Osteoblast (primary cell): ENCODE measurements around the gene AMPH. TPM values are rescaled to one million over a fixed set of nuclear protein-coding genes. Genes with fewer than 3 reads are reported as not detected.
"Not testable (repeated sequence)": the region's sequence is repeated elsewhere in the genome, so short reads cannot be mapped to it uniquely, and the experiment has no call there.

Experiments used
- DNase-seq: peaks from one replicate; pipeline ENCODE4 v3.0.0; 2011; ENCODE audit warnings: low spot score, mixed read lengths; ENCODE audit not compliant: insufficient read length; ENCODE audit errors: missing footprints
- H2AFZ ChIP-seq: 2 replicates; pipeline ENCODE4 v1.6.0; 2011; ENCODE audit warnings: mild to moderate bottlenecking, low read length
- H3K27ac ChIP-seq: 2 replicates; pipeline ENCODE4 v1.5.1; 2011; ENCODE audit warnings: mild to moderate bottlenecking, low read depth, low read length, moderate library complexity
- H3K27me3 ChIP-seq: 2 replicates; pipeline ENCODE4 v1.6.0; 2012; ENCODE audit warnings: mild to moderate bottlenecking, control low read depth, inconsistent platforms, low read length, moderate library complexity; ENCODE audit not compliant: insufficient read depth
- H3K36me3 ChIP-seq: 2 replicates; pipeline ENCODE4 v1.5.1; 2011; ENCODE audit warnings: mild to moderate bottlenecking, low read length, control low read depth, moderate library complexity; ENCODE audit not compliant: insufficient read depth
- H3K4me1 ChIP-seq: 2 replicates; pipeline ENCODE4 v1.5.1; 2011; ENCODE audit warnings: mild to moderate bottlenecking, low read length, control low read depth, moderate library complexity; ENCODE audit not compliant: insufficient read depth
- H3K4me2 ChIP-seq: 2 replicates; pipeline ENCODE4 v1.6.0; 2011; ENCODE audit warnings: mild to moderate bottlenecking, low read length; ENCODE audit not compliant: insufficient read depth
- H3K4me3 ChIP-seq: fragments of 200-600 bp; sonication (generic); 3 replicates; pipeline ENCODE4 v1.5.1; 2012; ENCODE audit warnings: mild to moderate bottlenecking, low read length, inconsistent platforms; ENCODE audit not compliant: insufficient read depth
- H3K79me2 ChIP-seq: 2 replicates; pipeline ENCODE4 v1.6.0; 2012; ENCODE audit warnings: mild to moderate bottlenecking, low read length, control low read depth, inconsistent platforms; ENCODE audit not compliant: insufficient read depth
- H3K9me3 ChIP-seq: 2 replicates; pipeline ENCODE4 v1.5.1; 2011; ENCODE audit warnings: low read depth, low read length, control low read depth
- H4K20me1 ChIP-seq: 2 replicates; pipeline ENCODE4 v1.6.0; 2012; ENCODE audit warnings: mild to moderate bottlenecking, low read length, control low read depth; ENCODE audit not compliant: insufficient read depth
- total RNA-seq: library from RNA; depleted of rRNA; stranded (reverse); fragments of >200 nt; gene quantifications from 2 replicates; pipeline ENCODE4 v1.2.3, GENCODE V29; 2012
- TF ChIP-seq, protein P1 (sequence below): IDR thresholded peaks from 2 replicates; pipeline ENCODE4 v1.5.1; 2011; ENCODE audit warnings: mild to moderate bottlenecking, low read depth, low read length, moderate library complexity; ENCODE audit errors: extremely low read depth

Gene AMPH
- total RNA-seq, 1 donor = 1.1 TPM

DNA sequence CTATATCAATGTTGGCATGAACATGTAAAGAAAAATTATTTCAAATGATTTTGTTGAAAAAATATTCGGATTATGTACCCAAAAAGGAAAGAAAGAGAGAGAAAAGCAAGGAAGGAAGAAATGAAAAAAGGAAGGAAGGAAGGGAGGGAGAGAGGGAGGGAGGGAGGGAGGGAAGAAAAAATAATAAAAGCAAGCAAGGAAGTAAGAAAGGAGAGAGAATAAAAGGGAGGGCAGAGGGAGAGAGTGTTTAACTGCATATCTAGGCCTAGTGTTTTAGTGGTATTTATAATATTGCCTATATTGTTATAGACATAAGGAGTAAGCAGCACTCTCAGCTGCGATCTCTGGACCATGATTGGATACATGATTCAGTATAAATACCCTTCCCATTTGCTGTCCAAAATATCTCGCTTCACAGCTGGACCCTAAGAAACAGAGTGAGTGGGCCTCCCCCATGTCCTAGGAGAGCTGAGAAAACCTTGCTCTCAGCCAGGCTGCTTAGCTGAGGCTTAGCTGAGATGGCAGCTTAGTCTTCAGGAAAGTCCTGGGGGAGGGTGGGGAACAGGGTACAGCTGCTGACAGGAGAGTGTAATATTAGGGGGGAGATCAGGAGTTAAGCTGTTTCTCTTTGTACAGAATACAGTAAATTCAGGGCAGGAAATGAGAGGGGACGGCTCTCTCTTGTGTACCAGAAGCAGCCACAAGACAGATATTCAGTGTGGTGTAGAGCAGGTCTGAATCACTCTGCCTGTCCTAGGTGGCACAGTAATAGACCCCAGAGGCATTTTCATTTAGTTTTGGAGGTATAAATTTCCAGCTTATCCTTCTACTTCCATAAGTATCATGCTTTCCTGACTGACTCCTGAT lies 291.0 kb downstream of the AMPH start:
- no peak for DNase-seq
- H3K27ac ChIP-seq = no peak overlapping the region
- H3K4me3 ChIP-seq = no peak overlapping the region
- H3K79me2 ChIP-seq = no peaks in the 10 kb centered on the region
- TF ChIP-seq, protein P1, sequence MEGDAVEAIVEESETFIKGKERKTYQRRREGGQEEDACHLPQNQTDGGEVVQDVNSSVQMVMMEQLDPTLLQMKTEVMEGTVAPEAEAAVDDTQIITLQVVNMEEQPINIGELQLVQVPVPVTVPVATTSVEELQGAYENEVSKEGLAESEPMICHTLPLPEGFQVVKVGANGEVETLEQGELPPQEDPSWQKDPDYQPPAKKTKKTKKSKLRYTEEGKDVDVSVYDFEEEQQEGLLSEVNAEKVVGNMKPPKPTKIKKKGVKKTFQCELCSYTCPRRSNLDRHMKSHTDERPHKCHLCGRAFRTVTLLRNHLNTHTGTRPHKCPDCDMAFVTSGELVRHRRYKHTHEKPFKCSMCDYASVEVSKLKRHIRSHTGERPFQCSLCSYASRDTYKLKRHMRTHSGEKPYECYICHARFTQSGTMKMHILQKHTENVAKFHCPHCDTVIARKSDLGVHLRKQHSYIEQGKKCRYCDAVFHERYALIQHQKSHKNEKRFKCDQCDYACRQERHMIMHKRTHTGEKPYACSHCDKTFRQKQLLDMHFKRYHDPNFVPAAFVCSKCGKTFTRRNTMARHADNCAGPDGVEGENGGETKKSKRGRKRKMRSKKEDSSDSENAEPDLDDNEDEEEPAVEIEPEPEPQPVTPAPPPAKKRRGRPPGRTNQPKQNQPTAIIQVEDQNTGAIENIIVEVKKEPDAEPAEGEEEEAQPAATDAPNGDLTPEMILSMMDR = no peak
- H3K36me3 ChIP-seq = no peaks in the 10 kb centered on the region
- H4K20me1 ChIP-seq = no peaks in the 10 kb centered on the region
- H3K27me3 ChIP-seq = no peaks in the 10 kb centered on the region
- H3K4me1 ChIP-seq = no peaks in the 10 kb centered on the region
- peak overlapping the region; percentile 47 for H2AFZ ChIP-seq
- H3K9me3 ChIP-seq = no peaks in the 10 kb centered on the region
- no peak overlapping the region for H3K4me2 ChIP-seq

DNA sequence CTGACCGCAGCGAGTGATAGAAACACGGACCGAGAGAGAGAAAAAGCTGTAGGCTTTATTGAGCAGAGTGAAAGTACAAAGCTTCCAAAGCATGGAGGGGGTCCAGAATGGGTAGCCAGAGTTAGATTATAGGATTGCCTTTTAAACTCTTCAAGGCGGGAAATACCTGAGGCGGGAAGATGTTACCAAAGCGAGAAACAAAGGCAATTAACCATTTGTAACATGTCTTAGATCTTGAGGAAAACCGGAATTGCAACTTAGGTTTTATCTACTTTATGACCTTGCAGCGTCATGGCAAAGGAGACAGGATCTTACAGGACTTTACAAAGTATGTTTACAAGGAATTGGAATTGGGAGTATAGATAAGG lies 295.0 kb downstream of the AMPH start:
- peak overlapping the region; percentile 89 for H2AFZ ChIP-seq
- H3K27ac ChIP-seq, H3K27me3 ChIP-seq, H4K20me1 ChIP-seq, H3K4me2 ChIP-seq, H3K9me3 ChIP-seq, H3K4me3 ChIP-seq, H3K79me2 ChIP-seq, H3K4me1 ChIP-seq, DNase-seq, H3K36me3 ChIP-seq: not testable (repeated sequence)

DNA sequence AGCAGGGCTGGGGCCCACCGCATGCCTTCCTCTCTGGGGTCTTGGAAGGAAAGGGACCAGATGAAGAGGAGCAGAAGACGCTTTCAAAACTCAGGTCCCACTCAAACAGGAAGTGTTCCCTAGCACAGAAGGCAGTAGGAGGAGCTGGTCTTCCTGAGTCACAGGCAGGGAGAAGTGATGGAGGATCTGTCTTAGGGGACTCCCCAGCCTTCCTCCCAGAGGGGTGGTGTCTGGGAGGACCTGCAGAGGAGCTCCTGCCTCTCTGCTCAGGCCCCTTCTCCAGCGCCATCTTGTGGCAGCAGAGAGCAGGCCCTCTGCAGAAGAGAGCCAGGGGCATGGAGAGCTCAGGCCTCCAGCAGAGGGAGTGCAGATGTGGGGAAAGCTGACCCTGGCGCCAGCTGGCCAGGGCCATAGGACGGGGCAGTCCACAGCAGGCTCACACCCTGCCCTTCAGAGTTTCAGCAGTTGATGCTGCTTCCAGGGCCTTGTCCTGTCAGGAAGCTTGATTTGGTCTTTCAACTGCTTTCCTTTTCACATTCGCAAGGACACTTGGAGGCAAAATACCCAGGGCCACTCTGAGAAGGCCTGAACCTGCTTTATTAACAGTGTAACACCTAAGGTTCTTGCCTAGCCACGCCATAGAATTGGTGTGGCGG lies 295.6 kb downstream of the AMPH start:
- DNase-seq = peak; percentile 89
- Histone ChIP-seq H3K79me2 (no peaks in the 10 kb centered on the region), H3K4me2 (no peak overlapping the region), H4K20me1 (no peaks in the 10 kb centered on the region), H3K36me3 (no peaks in the 10 kb centered on the region), H3K9me3 (no peaks in the 10 kb centered on the region), H3K27me3 (no peaks in the 10 kb centered on the region), H2AFZ (peak overlapping the region; percentile 89), H3K4me3 (no peak overlapping the region), H3K27ac (no peak overlapping the region), H3K4me1 (no peaks in the 10 kb centered on the region)
- TF ChIP-seq, protein P1 = peak; percentile 99

DNA sequence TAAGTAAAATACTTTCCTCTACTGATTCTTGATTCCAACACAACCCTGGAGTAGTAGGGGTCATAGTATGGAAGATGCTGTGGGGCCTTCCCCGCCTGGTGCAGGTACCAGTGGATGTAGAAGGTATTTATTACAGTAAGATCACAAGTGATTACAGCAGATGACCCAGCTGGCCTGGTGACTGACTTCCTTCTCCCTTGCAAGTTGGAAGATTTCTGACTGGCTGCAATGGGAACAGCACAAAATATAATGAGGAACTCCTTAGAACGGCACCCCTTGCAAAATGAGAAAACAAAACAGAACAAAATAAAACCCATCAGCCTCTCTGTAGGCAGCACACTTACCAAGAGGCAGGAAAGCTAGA lies 296.1 kb downstream of the AMPH start:
- TF ChIP-seq, protein P1 = no peak
- Histone ChIP-seq H3K4me3 (no peak overlapping the region), H3K4me2 (no peak overlapping the region), H3K79me2 (no peaks in the 10 kb centered on the region), H2AFZ (peak overlapping the region; percentile 89), H3K27me3 (no peaks in the 10 kb centered on the region), H3K36me3 (no peaks in the 10 kb centered on the region), H3K27ac (no peak overlapping the region), H3K4me1 (no peaks in the 10 kb centered on the region), H3K9me3 (no peaks in the 10 kb centered on the region), H4K20me1 (no peaks in the 10 kb centered on the region)
- DNase-seq = no peak
